Central memory CD4-positive, alpha-beta T cell (primary cell): ENCODE measurements around the gene DFFB.

Source experiments
- DNase-seq: peaks from one replicate; pipeline ENCODE4 v3.0.0; 2022

Gene DFFB

GRCh38 chr1:3831689-3832088 is 25.6 kb upstream of the DFFB start:
- DNase-seq: no peak

- no peak for DNase-seq
Observed at GRCh38 chr1:3834701-3835100, 22.6 kb upstream of the DFFB start.

GRCh38 chr1:3836421-3836820 is 20.9 kb upstream of the DFFB start:
- no peak for DNase-seq

- DNase-seq: no peak
Observed at GRCh38 chr1:3837200-3837599, 20.1 kb upstream of the DFFB start.

- DNase-seq: no peak
Observed at GRCh38 chr1:3837685-3838084, 19.6 kb upstream of the DFFB start.

GRCh38 chr1:3838788-3839187 is 18.5 kb upstream of the DFFB start:
- no peak for DNase-seq

GRCh38 chr1:3841491-3841890 is 15.8 kb upstream of the DFFB start:
- DNase-seq: no peak

- no peak for DNase-seq
Observed at GRCh38 chr1:3842912-3843311, 14.4 kb upstream of the DFFB start.

- DNase-seq: no peak
Observed at GRCh38 chr1:3846541-3846940, 10.7 kb upstream of the DFFB start.

- no peak for DNase-seq
Observed at GRCh38 chr1:3847081-3847480, 10.2 kb upstream of the DFFB start.

- DNase-seq: no peak
Observed at GRCh38 chr1:3850857-3851256, 6.4 kb upstream of the DFFB start.

- no peak for DNase-seq
Observed at GRCh38 chr1:3851292-3851691, 6.0 kb upstream of the DFFB start.

- DNase-seq: no peak
Observed at GRCh38 chr1:3852091-3852490, 5.2 kb upstream of the DFFB start.

GRCh38 chr1:3852711-3853485 is 4.4 kb upstream of the DFFB start:
- DNase-seq: no peak

GRCh38 chr1:3857791-3858129 is 484 bp downstream of the DFFB start:
- no peak for DNase-seq

- DNase-seq: no peak
Observed at GRCh38 chr1:3858231-3858981, 1.1 kb downstream of the DFFB start.

- DNase-seq: no peak
Observed at GRCh38 chr1:3863231-3863935, 6.1 kb downstream of the DFFB start.

- DNase-seq: no peak
Observed at GRCh38 chr1:3864884-3865283, 7.6 kb downstream of the DFFB start.

- DNase-seq: no peak
Observed at GRCh38 chr1:3865606-3866160, 8.4 kb downstream of the DFFB start.

- DNase-seq: no peak
Observed at GRCh38 chr1:3868464-3869006, 11.3 kb downstream of the DFFB start.

- no peak for DNase-seq
Observed at GRCh38 chr1:3869751-3870301, 12.6 kb downstream of the DFFB start.

- no peak for DNase-seq
Observed at GRCh38 chr1:3871451-3871805, 14.2 kb downstream of the DFFB start.

GRCh38 chr1:3872546-3872945 is 15.3 kb downstream of the DFFB start:
- DNase-seq: no peak
